ENCODE results near the gene FBXO34. TPM values are rescaled to one million over a fixed set of nuclear protein-coding genes. Genes with fewer than 3 reads are reported as not detected.
"Not testable (repeated sequence)": the region's sequence is repeated elsewhere in the genome, so short reads cannot be mapped to it uniquely, and the experiment has no call there.

Gene FBXO34
- polyA plus RNA-seq, 1 experiment, result 30.9 TPM

DNA sequence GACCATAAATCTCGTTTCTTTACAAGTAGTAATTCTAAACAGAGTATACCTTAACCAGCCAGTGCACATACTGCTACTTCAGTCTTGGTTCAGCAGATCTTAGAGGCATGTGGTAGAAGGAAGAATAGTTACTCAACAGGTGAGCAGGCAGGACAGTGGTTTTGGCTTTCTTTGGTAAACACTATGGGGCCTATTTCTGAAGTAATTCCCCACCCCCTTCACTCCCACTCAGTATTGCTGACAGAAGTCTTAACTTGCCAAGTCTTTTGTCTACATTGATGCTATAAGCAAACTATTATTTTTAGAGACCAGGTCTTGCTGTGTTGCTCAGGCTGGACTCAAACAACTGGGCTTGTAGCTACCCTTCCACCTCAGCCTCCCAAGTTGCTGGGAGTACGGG lies 68.5 kb downstream of the FBXO34 start:
- CTCF ChIA-PET, result no interaction called here
- TF ChIP-seq, protein P1, sequence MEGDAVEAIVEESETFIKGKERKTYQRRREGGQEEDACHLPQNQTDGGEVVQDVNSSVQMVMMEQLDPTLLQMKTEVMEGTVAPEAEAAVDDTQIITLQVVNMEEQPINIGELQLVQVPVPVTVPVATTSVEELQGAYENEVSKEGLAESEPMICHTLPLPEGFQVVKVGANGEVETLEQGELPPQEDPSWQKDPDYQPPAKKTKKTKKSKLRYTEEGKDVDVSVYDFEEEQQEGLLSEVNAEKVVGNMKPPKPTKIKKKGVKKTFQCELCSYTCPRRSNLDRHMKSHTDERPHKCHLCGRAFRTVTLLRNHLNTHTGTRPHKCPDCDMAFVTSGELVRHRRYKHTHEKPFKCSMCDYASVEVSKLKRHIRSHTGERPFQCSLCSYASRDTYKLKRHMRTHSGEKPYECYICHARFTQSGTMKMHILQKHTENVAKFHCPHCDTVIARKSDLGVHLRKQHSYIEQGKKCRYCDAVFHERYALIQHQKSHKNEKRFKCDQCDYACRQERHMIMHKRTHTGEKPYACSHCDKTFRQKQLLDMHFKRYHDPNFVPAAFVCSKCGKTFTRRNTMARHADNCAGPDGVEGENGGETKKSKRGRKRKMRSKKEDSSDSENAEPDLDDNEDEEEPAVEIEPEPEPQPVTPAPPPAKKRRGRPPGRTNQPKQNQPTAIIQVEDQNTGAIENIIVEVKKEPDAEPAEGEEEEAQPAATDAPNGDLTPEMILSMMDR (IDR thresholded peaks at IDR 0.05; ENCODE audit: low read depth, low read length), result no peak
- POLR2A ChIA-PET, result no interaction called here
- no peak overlapping the region for H3K4me3 ChIP-seq (ENCODE audit: low read depth, low read length)
- no peak for DNase-seq (ENCODE audit: low read depth, low spot score)
- no peaks in the 10 kb centered on the region for H3K9me3 ChIP-seq (ENCODE audit: control insufficient read depth, insufficient read depth, low read length)
- H3K27ac ChIP-seq (ENCODE audit: low read depth, low read length), result no peak overlapping the region
- no peaks in the 10 kb centered on the region for H3K27me3 ChIP-seq (ENCODE audit: control insufficient read depth, insufficient read depth, low read length)

GRCh38 chr14:55340482-55340881 lies 69.3 kb downstream of the FBXO34 start:
- Histone ChIP-seq H3K27me3 (ENCODE audit: control insufficient read depth, insufficient read depth, low read length) (no peaks in the 10 kb centered on the region), H3K27ac (ENCODE audit: low read depth, low read length) (no peak overlapping the region), H3K9me3 (ENCODE audit: control insufficient read depth, insufficient read depth, low read length) (no peaks in the 10 kb centered on the region), H3K4me3 (ENCODE audit: low read depth, low read length) (no peak overlapping the region)
- TF ChIP-seq, protein P1 (IDR thresholded peaks at IDR 0.05; ENCODE audit: low read depth, low read length), result no peak
- DNase-seq (ENCODE audit: low read depth, low spot score), result no peak
- CTCF ChIA-PET, result no interaction called here
- POLR2A ChIA-PET, result no interaction called here

- no peak overlapping the region for H3K27ac ChIP-seq (ENCODE audit: low read depth, low read length)
- POLR2A ChIA-PET, result no interaction called here
- no peaks in the 10 kb centered on the region for H3K9me3 ChIP-seq (ENCODE audit: control insufficient read depth, insufficient read depth, low read length)
- TF ChIP-seq, protein P1 (IDR thresholded peaks at IDR 0.05; ENCODE audit: low read depth, low read length), result no peak
- no peaks in the 10 kb centered on the region for H3K27me3 ChIP-seq (ENCODE audit: control insufficient read depth, insufficient read depth, low read length)
- no peak overlapping the region for H3K4me3 ChIP-seq (ENCODE audit: low read depth, low read length)
- no peak for DNase-seq (ENCODE audit: low read depth, low spot score)
- CTCF ChIA-PET, result interaction anchor here (0.6 to 1.0 kb wide), 2 partner anchors 12 to 104 kb away, joined by 3 read pairs; no protein-coding TSS in a partner anchor
Measured at GRCh38 chr14:55341781-55342180, 70.6 kb downstream of the FBXO34 start.

GRCh38 chr14:55344582-55345163 lies 73.5 kb downstream of the FBXO34 start:
- H3K27ac ChIP-seq (ENCODE audit: low read depth, low read length); CTCF ChIA-PET; H3K27me3 ChIP-seq (ENCODE audit: control insufficient read depth, insufficient read depth, low read length); H3K9me3 ChIP-seq (ENCODE audit: control insufficient read depth, insufficient read depth, low read length); H3K4me3 ChIP-seq (ENCODE audit: low read depth, low read length); POLR2A ChIA-PET; DNase-seq (ENCODE audit: low read depth, low spot score): not testable (repeated sequence)

- ChIA-PET CTCF (interaction anchor here (1.0 to 1.2 kb wide), 2 partner anchors 7 to 73 kb away, joined by 3 to 5 read pairs; no protein-coding TSS in a partner anchor), POLR2A (interaction anchor here (0.9 kb wide), 1 partner anchor 10 kb away, joined by 4 read pairs; no protein-coding TSS in a partner anchor)
- Histone ChIP-seq H3K27ac (ENCODE audit: low read depth, low read length) (no peak overlapping the region), H3K27me3 (ENCODE audit: control insufficient read depth, insufficient read depth, low read length) (no peaks in the 10 kb centered on the region), H3K9me3 (ENCODE audit: control insufficient read depth, insufficient read depth, low read length) (no peaks in the 10 kb centered on the region), H3K4me3 (ENCODE audit: low read depth, low read length) (no peak overlapping the region)
- TF ChIP-seq, protein P1 (IDR thresholded peaks at IDR 0.05; ENCODE audit: low read depth, low read length), result no peak
- no peak for DNase-seq (ENCODE audit: low read depth, low spot score)
Measured at GRCh38 chr14:55347040-55347439, 75.8 kb downstream of the FBXO34 start.
